HCT116 (cell line): ENCODE measurements around the gene ZNF653.

Experiments
- CEBPB ChIP-seq: IDR thresholded peaks from 2 replicates; pipeline ENCODE4 v1.6.1; 2012; ENCODE audit warnings: low read depth
- ELF1 ChIP-seq: IDR thresholded peaks from 2 replicates; pipeline ENCODE4 v1.6.1; 2012; ENCODE audit warnings: low read depth, borderline replicate concordance
- EZH2 ChIP-seq: fragments of 200-600 bp; sonication (generic); IDR thresholded peaks from 2 replicates; pipeline ENCODE4 v1.6.1; 2017; ENCODE audit warnings: antibody characterized with exemption, mixed run types
- EZH2phosphoT487 ChIP-seq: fragments of 200-600 bp; IDR thresholded peaks from 2 replicates; pipeline ENCODE4 v1.6.1; 2018; ENCODE audit warnings: antibody characterized with exemption, borderline replicate concordance
- MAX ChIP-seq: IDR thresholded peaks from 2 replicates; pipeline ENCODE4 v1.6.1; 2012
- POLR2A ChIP-seq: IDR thresholded peaks from 2 replicates; pipeline ENCODE4 v1.7.0; 2011; ENCODE audit warnings: borderline replicate concordance; ENCODE audit not compliant: insufficient read depth, insufficient read length; ENCODE audit errors: extremely low read depth
- POLR2AphosphoS5 ChIP-seq: IDR thresholded peaks from 2 replicates; pipeline ENCODE4 v1.6.1; 2011; ENCODE audit warnings: mild to moderate bottlenecking, low read depth, low read length, moderate library complexity
- REST ChIP-seq: IDR thresholded peaks from 2 replicates; pipeline ENCODE4 v1.6.1; 2012; ENCODE audit warnings: low read depth
- SP1 ChIP-seq: IDR thresholded peaks from 2 replicates; pipeline ENCODE4 v1.6.1; 2012; ENCODE audit warnings: low read depth
- TCF7L2 ChIP-seq: IDR thresholded peaks from 2 replicates; pipeline ENCODE4 v1.7.0; 2011; ENCODE audit warnings: borderline replicate concordance, inconsistent platforms; ENCODE audit not compliant: insufficient read depth, insufficient read length; ENCODE audit errors: extremely low read depth
- YY1 ChIP-seq: IDR thresholded peaks from 2 replicates; pipeline ENCODE4 v1.6.1; 2011; ENCODE audit warnings: low read length, low read depth, moderate library complexity, mild to moderate bottlenecking; ENCODE audit not compliant: insufficient replicate concordance; ENCODE audit errors: extremely low read depth
- ZNF274 ChIP-seq: fragments of 200-500 bp; sonication (Bioruptor generic); IDR thresholded peaks from 2 replicates; pipeline ENCODE4 v1.6.1; 2014; ENCODE audit warnings: mild to moderate bottlenecking, low read depth, low read length, inconsistent platforms
- TF ChIP-seq, protein P1 (sequence below), 3 experiments: fragments of 200-600 bp in 1 of 3; sonication (generic) in 1 of 3; IDR thresholded peaks in 2 of 3; conservative IDR thresholded peaks in 1 of 3; 2 replicates each; pipeline ENCODE4 v1.5.1; 2012 to 2017; ENCODE audit warnings: low read depth in 2 of 3, low read length in 2 of 3, antibody characterized with exemption in 1 of 3, borderline replicate concordance in 1 of 3, control low read depth in 1 of 3, mild to moderate bottlenecking in 1 of 3, mixed read lengths in 1 of 3, mixed run types in 1 of 3, moderate library complexity in 1 of 3; ENCODE audit not compliant: insufficient read depth in 1 of 3
- TF ChIP-seq, protein P2 (sequence below): IDR thresholded peaks from 2 replicates; pipeline ENCODE4 v1.6.1; 2012

DNA sequence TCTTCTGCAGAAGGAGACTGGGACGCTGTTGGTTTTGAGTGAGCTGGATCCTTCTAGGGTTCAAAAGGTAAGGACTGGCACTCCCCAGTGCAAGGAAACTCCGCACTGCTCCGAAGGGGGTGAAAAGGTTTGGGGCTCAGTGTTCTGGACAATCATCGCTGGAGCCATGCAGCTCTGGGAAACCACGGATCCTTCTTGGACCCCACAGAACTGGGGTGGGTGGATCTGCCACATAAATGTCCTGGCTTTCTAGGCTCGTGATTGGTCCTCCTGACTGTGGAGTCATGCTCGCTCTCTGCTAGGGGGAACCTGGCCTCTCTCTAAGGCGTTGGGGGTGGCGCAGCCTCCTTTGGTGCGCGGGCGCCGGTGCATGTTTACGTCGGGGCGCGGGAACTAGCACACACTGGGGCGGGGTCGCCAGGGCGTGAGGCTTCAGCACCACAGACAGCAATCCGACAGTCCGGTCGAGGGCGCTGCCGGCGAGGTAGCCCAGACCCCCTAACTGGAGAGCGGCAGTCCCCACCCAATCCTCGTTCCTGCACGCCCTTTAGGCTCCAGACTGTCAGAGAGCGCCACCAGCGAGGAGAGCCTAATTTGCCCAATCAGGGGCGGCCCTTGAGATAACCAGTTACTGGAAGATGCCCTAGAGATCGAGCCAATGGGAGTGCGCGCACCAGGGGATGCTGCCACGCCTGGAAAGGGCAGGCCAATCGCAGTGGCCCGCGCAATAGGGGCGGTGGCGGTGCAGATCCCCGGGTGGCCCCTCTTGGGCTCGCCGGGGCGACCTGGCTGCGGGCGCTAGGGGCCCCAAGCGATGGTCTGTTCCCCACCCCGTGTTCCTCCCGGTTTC is 23.9 kb downstream of the ZNF653 start:
- TF ChIP-seq, protein P1, sequence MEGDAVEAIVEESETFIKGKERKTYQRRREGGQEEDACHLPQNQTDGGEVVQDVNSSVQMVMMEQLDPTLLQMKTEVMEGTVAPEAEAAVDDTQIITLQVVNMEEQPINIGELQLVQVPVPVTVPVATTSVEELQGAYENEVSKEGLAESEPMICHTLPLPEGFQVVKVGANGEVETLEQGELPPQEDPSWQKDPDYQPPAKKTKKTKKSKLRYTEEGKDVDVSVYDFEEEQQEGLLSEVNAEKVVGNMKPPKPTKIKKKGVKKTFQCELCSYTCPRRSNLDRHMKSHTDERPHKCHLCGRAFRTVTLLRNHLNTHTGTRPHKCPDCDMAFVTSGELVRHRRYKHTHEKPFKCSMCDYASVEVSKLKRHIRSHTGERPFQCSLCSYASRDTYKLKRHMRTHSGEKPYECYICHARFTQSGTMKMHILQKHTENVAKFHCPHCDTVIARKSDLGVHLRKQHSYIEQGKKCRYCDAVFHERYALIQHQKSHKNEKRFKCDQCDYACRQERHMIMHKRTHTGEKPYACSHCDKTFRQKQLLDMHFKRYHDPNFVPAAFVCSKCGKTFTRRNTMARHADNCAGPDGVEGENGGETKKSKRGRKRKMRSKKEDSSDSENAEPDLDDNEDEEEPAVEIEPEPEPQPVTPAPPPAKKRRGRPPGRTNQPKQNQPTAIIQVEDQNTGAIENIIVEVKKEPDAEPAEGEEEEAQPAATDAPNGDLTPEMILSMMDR (IDR thresholded peaks at IDR 0.05 in 2 of 3, conservative IDR thresholded peaks at IDR 0.05 in 1 of 3; ENCODE audit: borderline replicate concordance in 1 of 3, insufficient read depth in 1 of 3, low read depth in 2 of 3, low read length in 2 of 3) = no peak
- no peak for TF ChIP-seq POLR2AphosphoS5
- no peak for TF ChIP-seq YY1
- no peak for TF ChIP-seq MAX
- no peak for TF ChIP-seq ELF1
- TF ChIP-seq POLR2A = no peak
- TF ChIP-seq SP1 = no peak
- no peak for TF ChIP-seq REST
- no peak for TF ChIP-seq EZH2phosphoT487
- no peak for TF ChIP-seq CEBPB
- TF ChIP-seq, protein P2, sequence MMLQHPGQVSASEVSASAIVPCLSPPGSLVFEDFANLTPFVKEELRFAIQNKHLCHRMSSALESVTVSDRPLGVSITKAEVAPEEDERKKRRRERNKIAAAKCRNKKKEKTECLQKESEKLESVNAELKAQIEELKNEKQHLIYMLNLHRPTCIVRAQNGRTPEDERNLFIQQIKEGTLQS = no peak
- no peak for TF ChIP-seq EZH2
- TF ChIP-seq TCF7L2 = no peak
- TF ChIP-seq ZNF274 = no peak
